RPMI7951 (cell line): ENCODE data around the gene COX10. TPM values are rescaled to one million over a fixed set of nuclear protein-coding genes. Genes with fewer than 3 reads are reported as not detected.
"Not testable (repeated sequence)": the region's sequence is repeated elsewhere in the genome, so short reads cannot be mapped to it uniquely, and the experiment has no call there.

ENCODE experiments used
- DNase-seq: peaks from one replicate; pipeline ENCODE4 v3.0.0-alpha.2; 2012; ENCODE audit warnings: low read depth
- total RNA-seq: library from RNA; depleted of rRNA; stranded (reverse); fragments of >200 nt; shearing (Covaris generic); gene quantifications from 2 replicates; pipeline ENCODE4 v1.2.3, GENCODE V29; 2014

The COX10 gene
- total RNA-seq, 1 experiment from 2014 or later, result 19.3 TPM

GRCh38 chr17:14205992-14206461, 136.7 kb downstream of the COX10 start:
- no peak for DNase-seq

- DNase-seq, result no peak
Measured at GRCh38 chr17:14206891-14207290, 137.6 kb downstream of the COX10 start.

- DNase-seq, result no peak
Measured at GRCh38 chr17:14207791-14208190, 138.5 kb downstream of the COX10 start.

GRCh38 chr17:14209215-14209614, 139.9 kb downstream of the COX10 start:
- no peak for DNase-seq

- no peak for DNase-seq
Measured at GRCh38 chr17:14211246-14211645, 141.9 kb downstream of the COX10 start.

- no peak for DNase-seq
Measured at GRCh38 chr17:14211801-14212200, 142.5 kb downstream of the COX10 start.

- no peak for DNase-seq
Measured at GRCh38 chr17:14212401-14212800, 143.1 kb downstream of the COX10 start.

- DNase-seq, result no peak
Measured at GRCh38 chr17:14214271-14214670, 145.0 kb downstream of the COX10 start.

- DNase-seq, result no peak
Measured at GRCh38 chr17:14222611-14223010, 153.3 kb downstream of the COX10 start.

- no peak for DNase-seq
Measured at GRCh38 chr17:14225254-14225980, 156.1 kb downstream of the COX10 start.

GRCh38 chr17:14227052-14227451, 157.7 kb downstream of the COX10 start:
- no peak for DNase-seq

GRCh38 chr17:14228903-14229302, 159.6 kb downstream of the COX10 start:
- no peak for DNase-seq

- DNase-seq, result not testable (repeated sequence)
Measured at GRCh38 chr17:14231187-14231586, 161.9 kb downstream of the COX10 start.

GRCh38 chr17:14235047-14235446, 165.7 kb downstream of the COX10 start:
- DNase-seq, result not testable (repeated sequence)

GRCh38 chr17:14236032-14236431, 166.7 kb downstream of the COX10 start:
- not testable (repeated sequence) for DNase-seq

GRCh38 chr17:14236762-14237161, 167.5 kb downstream of the COX10 start, which contains the start of gene CDRT15:
Gene CDRT15 (minus strand): TSS chr17:14236862. CDS start chr17:14236833, 29 bp downstream.
- not testable (repeated sequence) for DNase-seq

- DNase-seq, result not testable (repeated sequence)
Measured at GRCh38 chr17:14239271-14239670, 170.0 kb downstream of the COX10 start.

- no peak for DNase-seq
Measured at GRCh38 chr17:14245002-14245401, 175.7 kb downstream of the COX10 start.

GRCh38 chr17:14245629-14246028, 176.3 kb downstream of the COX10 start:
- DNase-seq, result no peak
